Lower leg skin (tissue), 3 donors: ENCODE data around the gene GSG1L.

Experiments
- CTCF ChIP-seq, 3 donors: fragments of 450-650 bp; IDR thresholded peaks; one replicate each; pipeline ENCODE4 v1.5.1; 2016; ENCODE audit warnings: antibody characterized with exemption in 3 of 3, mild to moderate bottlenecking in 3 of 3, moderate library complexity in 2 of 3
- POLR2A ChIP-seq, 2 donors: fragments of 450-650 bp; IDR thresholded peaks; one replicate each; pipeline ENCODE4 v1.6.1; 2016 to 2017; ENCODE audit warnings: antibody characterized with exemption in 2 of 2, mild to moderate bottlenecking in 1 of 2, moderate library complexity in 1 of 2

- no peak for TF ChIP-seq CTCF (IDR thresholded peaks at IDR 0.05)
- TF ChIP-seq POLR2A (IDR thresholded peaks at IDR 0.05): no peak
These were observed 101.3 kb downstream of the GSG1L start for GRCh38 chr16:27962197-27962596.
